ENCODE measurements around the gene RAP1GAP2.
"Not testable (repeated sequence)": the region's sequence is repeated elsewhere in the genome, so short reads cannot be mapped to it uniquely, and the experiment has no call there.

The RAP1GAP2 gene

DNA sequence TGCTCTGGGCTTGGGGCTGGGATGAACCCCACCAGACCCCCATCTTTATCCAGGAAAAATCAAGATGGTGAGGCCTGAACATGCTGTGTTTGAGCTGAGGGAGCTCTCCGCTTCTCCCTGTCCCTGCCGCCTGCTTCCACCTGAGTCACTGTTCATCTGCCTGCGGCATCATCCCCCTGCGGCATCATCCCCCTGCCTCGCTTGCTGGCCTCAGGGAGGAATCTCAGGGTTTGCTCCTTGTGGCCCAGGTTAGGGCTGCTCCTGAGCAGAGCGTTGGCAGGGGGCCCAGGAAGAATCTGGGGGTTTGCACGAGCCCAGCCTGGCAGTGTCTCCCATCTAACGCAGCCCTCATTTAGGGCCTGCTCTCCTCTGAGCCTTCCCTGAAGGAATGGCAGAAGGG, 11.4 kb upstream of the RAP1GAP2 start:
- Histone ChIP-seq H3K9ac (0 out of 2 replicates have a peak overlapping the region, but pooled peaks have one; percentile 48), H3K9me3 (no peaks in the 10 kb centered on the region), H3K4me3 (no peak overlapping the region), H3K4me1 (peaks cover 75% of the 10 kb centered on the region), H3K27ac (peak overlapping the region; percentile 20; the same call in 1 of the 2 replicates), H3K27me3 (no peaks in the 10 kb centered on the region), H3K36me3 (no peaks in the 10 kb centered on the region), H3K4me2 (no peak overlapping the region), H4K20me1 (no peaks in the 10 kb centered on the region)
- TF ChIP-seq Cebpa-rat (IDR thresholded peaks at IDR 0.05), result no peak

DNA sequence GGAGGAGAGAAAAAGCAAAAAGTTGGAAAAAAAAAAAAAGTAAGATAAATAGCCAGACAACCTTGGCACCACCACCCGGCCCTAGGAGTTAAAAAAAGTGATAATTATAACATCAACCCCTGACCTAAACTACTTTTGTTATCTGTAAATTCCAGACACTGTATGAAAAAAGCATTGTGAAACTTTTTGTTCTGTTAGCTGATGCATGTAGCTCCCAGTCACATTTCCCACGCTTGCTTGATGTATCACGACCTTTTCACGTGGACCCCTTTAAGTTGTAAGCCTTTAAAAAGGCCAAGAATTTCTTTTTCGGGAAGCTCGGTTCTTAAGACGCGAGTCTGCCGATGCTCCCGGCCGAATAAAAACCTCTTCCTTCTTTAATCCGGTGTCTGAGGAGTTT, 10.9 kb upstream of the RAP1GAP2 start:
- H3K27me3 ChIP-seq, H4K20me1 ChIP-seq, H3K9me3 ChIP-seq, H3K36me3 ChIP-seq, H3K4me3 ChIP-seq: not testable (repeated sequence)
- H3K4me2 ChIP-seq, result peak overlapping the region; percentile 66; the same call in 1 of the 2 replicates
- peak overlapping the region; percentile 58 for H3K27ac ChIP-seq
- 0 out of 2 replicates have a peak overlapping the region, but pooled peaks have one; percentile 48 for H3K9ac ChIP-seq
- H3K4me1 ChIP-seq, result peaks cover 75% of the 10 kb centered on the region

DNA sequence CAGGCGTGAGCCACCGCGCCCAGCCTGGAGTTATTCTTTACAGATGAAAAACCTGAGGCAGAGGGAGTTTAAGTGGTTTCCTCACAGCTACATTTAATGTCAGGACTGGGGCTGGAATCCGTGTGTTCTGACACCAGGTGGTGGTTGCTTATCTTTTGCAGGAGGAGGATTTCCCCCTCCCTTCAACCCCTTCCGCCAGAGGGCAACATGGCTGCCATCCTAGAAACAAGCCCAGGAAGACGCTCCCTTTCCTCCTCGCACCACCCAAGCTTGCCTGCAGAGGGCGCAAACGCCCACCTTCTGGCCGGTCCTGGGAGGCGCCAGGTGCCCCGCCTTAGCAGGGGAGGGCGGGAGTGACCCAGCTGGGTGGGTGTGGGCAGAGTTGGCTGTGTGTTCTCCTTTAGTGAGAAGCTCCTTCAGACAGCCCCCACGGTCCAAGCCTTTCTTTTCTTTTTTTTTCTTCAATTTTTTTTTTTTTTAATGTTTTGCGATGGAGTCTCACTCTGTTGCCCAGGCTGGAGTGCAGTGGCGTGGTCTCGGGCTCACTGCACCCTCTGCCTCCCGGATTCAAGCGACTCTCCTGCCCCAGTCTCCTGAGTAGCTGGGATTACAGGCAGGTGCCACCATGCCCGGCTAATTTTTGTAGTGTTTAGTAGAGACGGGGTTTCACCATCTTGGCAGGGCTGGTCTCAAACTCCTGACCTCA, 9.9 kb upstream of the RAP1GAP2 start:
- Histone ChIP-seq H3K27me3 (no peaks in the 10 kb centered on the region), H3K9ac (0 out of 2 replicates have a peak overlapping the region, but pooled peaks have one; percentile 27), H3K4me3 (no peak overlapping the region), H3K27ac (peak overlapping the region; percentile 58), H3K36me3 (no peaks in the 10 kb centered on the region), H3K4me2 (peak overlapping the region; percentile 66), H4K20me1 (no peaks in the 10 kb centered on the region), H3K4me1 (peaks cover 76% of the 10 kb centered on the region), H3K9me3 (no peaks in the 10 kb centered on the region)
- no peak for TF ChIP-seq Cebpa-rat (IDR thresholded peaks at IDR 0.05)

DNA sequence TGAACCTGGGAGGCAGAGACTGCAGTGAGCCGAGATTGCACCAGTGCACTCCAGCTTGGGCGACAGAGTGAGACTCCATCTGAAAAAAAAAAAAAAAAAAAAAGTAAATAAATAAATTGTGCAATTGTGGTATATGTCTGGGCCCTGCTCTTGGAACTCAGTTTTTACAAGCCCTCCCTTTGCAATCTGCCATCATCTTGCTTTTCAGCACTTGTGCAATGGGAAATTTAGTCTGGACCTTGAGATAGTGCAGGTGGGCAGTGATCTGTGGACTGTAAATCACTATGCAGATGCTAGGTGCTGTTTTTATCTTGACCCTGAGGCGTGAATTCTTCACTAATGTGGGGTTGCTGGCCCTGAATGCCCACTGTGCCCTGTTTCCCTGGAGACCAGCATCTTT, 6.5 kb upstream of the RAP1GAP2 start:
- Histone ChIP-seq H3K9me3 (no peaks in the 10 kb centered on the region), H3K27me3 (no peaks in the 10 kb centered on the region), H3K36me3 (no peaks in the 10 kb centered on the region), H3K4me3 (peak overlapping the region; percentile 44; the same call in 1 of the 2 replicates), H3K9ac (peak overlapping the region; percentile 72), H4K20me1 (no peaks in the 10 kb centered on the region), H3K4me1 (peaks cover 98% of the 10 kb centered on the region), H3K27ac (peak overlapping the region; percentile 93), H3K4me2 (peak overlapping the region; percentile 99)
- TF ChIP-seq Cebpa-rat (IDR thresholded peaks at IDR 0.05), result peak; percentile 60

DNA sequence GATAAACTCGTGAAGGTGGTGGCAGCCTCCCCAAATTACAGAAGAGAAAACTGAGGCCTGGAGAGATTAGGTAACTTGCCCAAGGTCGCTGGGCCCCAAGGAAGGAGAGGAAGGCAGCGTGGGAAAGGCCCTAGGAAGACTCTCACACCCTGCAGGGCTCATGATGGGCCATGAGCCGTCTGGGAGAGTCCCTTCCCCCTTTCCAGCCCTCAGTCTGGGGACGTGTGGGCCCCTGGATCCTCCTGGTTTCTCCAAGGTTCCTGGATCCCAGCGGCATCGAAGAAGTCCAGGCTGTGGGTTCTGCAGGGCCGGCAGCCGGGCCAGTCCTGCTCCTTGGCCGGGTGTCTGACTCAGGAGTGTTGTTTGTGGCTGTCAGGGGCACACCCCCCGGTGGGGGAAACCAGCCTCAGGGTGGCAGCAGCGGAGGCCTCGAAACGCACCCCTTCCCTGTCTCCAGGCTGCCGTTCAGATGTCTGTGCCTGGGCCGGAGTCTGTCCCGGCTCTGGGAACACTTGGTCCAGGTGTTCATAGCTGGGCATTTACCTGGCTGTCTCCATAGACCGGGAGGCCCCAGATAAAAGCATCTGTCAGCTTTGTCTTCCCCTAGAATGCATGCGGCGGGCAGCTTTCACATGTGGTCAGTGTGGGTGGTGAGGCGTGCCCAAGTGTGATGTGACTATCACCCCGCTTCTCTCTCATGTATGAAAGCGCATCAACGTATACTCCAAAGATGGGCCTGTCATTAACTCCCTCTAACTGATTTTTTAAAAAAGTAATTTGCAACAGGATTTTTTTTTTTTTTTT, 3.7 kb upstream of the RAP1GAP2 start:
- no peaks in the 10 kb centered on the region for H3K36me3 ChIP-seq
- peak overlapping the region; percentile 71 for H3K9ac ChIP-seq
- H3K9me3 ChIP-seq, result no peaks in the 10 kb centered on the region
- H4K20me1 ChIP-seq, result no peaks in the 10 kb centered on the region
- H3K4me1 ChIP-seq, result peaks cover 95% of the 10 kb centered on the region
- H3K4me2 ChIP-seq, result peak overlapping the region; percentile 99
- H3K4me3 ChIP-seq, result peak overlapping the region; percentile 18; the same call in 1 of the 2 replicates
- TF ChIP-seq Cebpa-rat (IDR thresholded peaks at IDR 0.05), result no peak
- no peaks in the 10 kb centered on the region for H3K27me3 ChIP-seq
- peak overlapping the region; percentile 93 for H3K27ac ChIP-seq

DNA sequence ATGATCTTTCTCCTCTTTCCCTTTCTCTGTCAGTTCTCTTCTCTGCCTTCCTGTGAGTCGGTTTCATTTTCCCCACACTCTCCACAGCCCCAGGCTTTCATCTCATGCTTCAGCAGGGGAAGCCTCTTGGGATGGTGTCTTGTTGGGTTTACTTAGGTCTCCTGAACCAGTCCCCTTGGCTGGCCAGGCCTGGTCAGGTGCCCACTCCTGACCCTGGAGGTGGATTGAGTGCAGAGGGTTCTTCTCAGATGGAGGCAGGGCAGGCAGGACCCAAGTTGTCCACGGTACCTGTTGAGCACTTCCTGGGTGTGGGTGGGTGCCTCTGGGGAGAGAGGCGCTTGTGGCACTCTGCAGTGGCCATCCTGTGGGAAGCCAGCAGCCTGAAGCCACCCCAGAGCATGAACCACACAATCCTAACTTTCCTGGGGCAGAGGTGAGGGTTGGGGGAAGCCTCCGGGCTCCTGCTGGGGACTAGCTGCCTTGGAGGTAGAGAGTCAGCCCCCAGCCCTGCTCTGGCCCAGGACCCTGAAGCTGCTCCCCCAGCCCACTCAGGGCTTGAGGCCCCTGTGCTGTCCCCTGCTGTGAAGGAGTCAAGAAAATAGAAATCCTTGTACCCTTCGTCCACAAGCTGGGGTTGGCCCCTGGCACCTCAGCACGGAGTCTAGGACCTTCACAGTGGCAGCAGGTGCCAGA, 2.0 kb upstream of the RAP1GAP2 start:
- no peaks in the 10 kb centered on the region for H3K36me3 ChIP-seq
- H3K4me2 ChIP-seq, result peak overlapping the region; percentile 99
- peaks cover 95% of the 10 kb centered on the region for H3K4me1 ChIP-seq
- peak overlapping the region; percentile 72 for H3K4me3 ChIP-seq
- no peak for TF ChIP-seq Cebpa-rat (IDR thresholded peaks at IDR 0.05)
- no peaks in the 10 kb centered on the region for H3K9me3 ChIP-seq
- H3K27ac ChIP-seq, result peak overlapping the region; percentile 80
- H4K20me1 ChIP-seq, result peaks cover 6% of the 10 kb centered on the region; the same call in 1 of the 2 replicates
- peak overlapping the region; percentile 73 for H3K9ac ChIP-seq
- H3K27me3 ChIP-seq, result no peaks in the 10 kb centered on the region

DNA sequence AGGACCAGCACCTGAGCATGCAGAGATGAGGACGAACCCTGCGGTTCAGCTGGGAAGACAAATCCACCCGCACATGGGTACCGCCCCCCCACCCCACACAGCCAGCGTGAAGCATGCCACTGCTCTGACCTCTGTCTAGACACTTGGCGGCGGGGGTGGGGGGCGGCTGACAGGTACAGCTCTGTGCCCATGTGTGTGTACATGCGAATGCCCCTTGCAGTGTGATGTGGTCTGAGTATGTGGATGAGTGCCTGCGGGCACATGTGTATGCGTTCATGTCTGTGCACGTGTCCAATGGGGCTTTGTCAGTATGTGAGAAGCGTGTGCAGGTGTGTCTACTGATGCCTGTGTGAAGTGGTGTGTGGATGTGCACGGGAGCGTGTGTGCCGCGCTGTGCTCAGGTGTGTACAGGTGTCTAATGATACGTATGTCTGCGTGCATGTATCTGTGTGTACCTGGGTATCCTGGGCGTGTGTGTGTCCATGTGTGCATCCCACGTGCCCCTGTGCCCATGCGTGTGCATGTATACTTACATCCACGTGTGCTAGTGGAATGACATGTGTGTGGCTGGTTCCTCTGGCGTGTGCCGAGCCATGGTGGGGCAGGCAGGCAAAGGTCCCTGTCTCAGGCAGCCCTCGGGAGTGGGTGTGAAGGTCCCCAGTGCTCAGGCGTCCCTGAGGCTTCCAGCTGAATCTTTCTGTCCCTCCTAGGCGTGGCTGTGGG, 636 bp upstream of the RAP1GAP2 start:
- Histone ChIP-seq H3K4me1 (peaks cover 94% of the 10 kb centered on the region), H3K36me3 (peaks cover 8% of the 10 kb centered on the region; the same call in 1 of the 2 replicates), H3K27ac (peak overlapping the region; percentile 69), H3K9ac (peak overlapping the region; percentile 71), H3K4me3 (peak overlapping the region; percentile 72), H3K27me3 (no peaks in the 10 kb centered on the region), H4K20me1 (peaks cover 15% of the 10 kb centered on the region; the same call in 1 of the 2 replicates), H3K4me2 (peak overlapping the region; percentile 99), H3K9me3 (no peaks in the 10 kb centered on the region)
- no peak for TF ChIP-seq Cebpa-rat (IDR thresholded peaks at IDR 0.05)

DNA sequence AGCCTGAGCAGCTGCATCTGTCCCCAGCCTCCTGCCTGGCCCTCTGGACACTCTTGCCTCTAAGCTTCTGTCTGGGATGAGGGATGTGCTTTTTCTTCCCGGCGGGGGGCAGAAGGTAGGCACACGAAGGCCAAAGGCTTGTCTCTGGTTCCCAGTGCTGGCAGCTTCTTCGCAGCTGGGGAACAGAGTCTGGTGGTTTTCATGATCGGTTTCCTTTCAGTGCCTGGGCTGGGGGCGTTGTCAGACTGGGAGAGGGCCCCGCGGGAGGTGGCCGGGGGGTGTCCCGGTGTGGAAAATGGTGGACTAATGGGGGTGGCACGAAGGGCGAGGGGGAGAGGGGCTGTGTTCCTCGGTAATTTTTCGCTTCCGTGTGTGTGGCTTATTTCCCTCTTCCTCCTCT, 988 bp downstream of the RAP1GAP2 start:
- peak overlapping the region; percentile 72 for H3K4me3 ChIP-seq
- peak overlapping the region; percentile 99 for H3K4me2 ChIP-seq
- peak overlapping the region; percentile 69 for H3K27ac ChIP-seq
- peak overlapping the region; percentile 71 for H3K9ac ChIP-seq
- H3K27me3 ChIP-seq, result no peaks in the 10 kb centered on the region
- peaks cover 18% of the 10 kb centered on the region for H3K36me3 ChIP-seq
- peaks cover 78% of the 10 kb centered on the region for H3K4me1 ChIP-seq
- H3K9me3 ChIP-seq, result no peaks in the 10 kb centered on the region
- peaks cover 15% of the 10 kb centered on the region; the same call in 1 of the 2 replicates for H4K20me1 ChIP-seq
- TF ChIP-seq Cebpa-rat (IDR thresholded peaks at IDR 0.05), result no peak

DNA sequence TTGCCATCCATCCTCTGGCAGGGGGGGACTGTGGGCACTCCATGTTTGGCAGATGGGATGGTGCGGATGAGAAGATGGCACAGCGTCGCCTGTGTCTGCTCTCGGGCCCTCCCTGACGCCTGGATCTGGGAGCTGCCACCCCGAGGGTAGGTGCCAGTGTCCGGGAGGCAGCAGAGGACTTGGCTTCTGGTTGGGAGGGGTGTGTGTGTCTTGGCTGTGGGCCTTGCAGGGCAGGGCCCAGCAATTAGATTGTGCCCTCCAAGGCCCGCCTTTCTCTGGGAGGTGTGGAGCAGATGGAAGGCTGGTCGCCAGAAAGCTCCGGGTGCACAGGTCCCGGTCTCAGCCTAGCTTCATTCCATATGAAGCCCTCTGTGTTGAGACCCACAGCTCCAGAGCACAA, 1.4 kb downstream of the RAP1GAP2 start:
- Histone ChIP-seq H3K4me1 (peaks cover 74% of the 10 kb centered on the region), H3K9me3 (no peaks in the 10 kb centered on the region), H4K20me1 (peaks cover 15% of the 10 kb centered on the region; the same call in 1 of the 2 replicates), H3K9ac (peak overlapping the region; percentile 71), H3K36me3 (peaks cover 22% of the 10 kb centered on the region), H3K27me3 (no peaks in the 10 kb centered on the region), H3K4me3 (peak overlapping the region; percentile 72), H3K27ac (peak overlapping the region; percentile 69), H3K4me2 (peak overlapping the region; percentile 99)
- TF ChIP-seq Cebpa-rat (IDR thresholded peaks at IDR 0.05), result no peak
